DMS53 treated with DMSO at 0.1 percent for 48 hours (cell line): ENCODE measurements around the gene BHLHA9.

Source experiments
- DNase-seq: peaks from one replicate; lab custom pipeline; 2025; ENCODE audit not compliant: unreplicated experiment; lab: John Stamatoyannopoulos, UW

Gene BHLHA9

DNA sequence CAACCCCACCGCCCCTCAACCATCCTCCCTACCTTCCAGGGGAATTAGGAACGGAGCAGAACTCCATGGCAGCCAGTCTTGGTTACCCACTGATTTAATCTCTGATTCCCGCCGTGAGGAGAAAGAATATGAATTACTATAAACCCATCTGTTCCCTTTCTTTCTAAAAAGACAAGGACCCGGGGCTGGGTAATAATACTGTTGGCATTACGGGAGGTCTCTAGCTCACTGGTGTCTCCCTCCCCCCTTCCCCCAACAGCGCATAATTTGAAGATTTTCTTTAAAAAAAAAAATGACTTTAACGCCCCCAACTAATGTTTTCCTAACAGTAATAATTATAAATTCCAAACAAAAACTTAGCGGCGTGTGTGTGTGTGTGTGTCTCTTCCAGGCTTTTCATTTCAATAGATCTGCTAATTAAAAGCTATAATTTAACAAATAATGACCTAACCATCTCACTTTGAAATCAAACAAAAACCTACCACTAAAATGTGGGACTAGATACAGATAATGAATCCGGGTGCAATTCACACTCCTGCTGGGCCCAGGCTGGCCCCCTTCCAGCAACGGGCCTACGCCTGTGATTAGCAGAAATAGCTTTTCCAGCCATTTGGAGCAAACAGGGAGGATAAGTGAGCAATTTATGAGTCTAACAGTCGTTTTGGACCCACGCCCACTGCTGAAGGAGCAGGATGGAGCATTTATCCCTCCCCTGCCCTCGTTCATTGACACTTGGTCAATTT is 18.2 kb upstream of the BHLHA9 start:
- DNase-seq, result no peak

DNA sequence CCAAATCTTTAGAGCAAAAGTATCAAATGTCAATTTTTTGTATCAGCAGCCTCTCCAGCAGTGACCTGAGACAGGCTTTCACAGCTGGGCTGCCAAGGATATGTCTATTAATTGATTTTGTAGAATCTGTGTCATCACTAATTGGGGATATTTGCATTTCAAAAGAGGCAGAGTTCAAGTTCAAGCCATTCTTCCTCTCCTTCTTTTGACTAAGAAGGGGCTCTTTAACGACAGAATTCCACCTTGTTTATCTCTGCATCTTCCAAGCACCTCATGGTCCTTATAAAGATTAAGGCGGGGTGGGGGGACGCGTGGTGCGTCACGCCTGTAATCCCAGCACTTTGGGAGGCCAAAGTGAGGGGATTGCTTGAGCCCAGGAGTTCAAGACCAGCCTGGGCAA is 15.2 kb upstream of the BHLHA9 start:
- DNase-seq, result no peak

DNA sequence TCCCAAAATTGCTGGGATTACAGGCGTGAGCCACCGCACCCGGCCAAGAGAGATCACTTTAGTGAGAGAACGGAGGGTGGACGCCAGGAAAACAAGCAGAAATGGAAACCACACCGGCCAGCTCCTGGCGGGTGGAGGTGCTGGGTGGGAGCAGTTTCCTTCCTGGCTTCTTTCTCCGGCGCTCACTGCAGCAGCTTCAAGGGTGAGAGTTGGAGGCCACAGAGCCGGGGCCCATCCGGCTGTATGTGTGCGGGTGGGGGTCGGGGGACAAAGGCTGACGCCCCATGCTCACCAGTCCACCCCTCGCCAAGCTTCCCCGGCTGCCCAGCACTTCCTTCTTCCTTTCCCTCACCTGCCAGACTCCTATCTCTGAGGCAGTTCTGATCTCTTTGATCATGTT is 13.5 kb upstream of the BHLHA9 start:
- DNase-seq, result no peak

DNA sequence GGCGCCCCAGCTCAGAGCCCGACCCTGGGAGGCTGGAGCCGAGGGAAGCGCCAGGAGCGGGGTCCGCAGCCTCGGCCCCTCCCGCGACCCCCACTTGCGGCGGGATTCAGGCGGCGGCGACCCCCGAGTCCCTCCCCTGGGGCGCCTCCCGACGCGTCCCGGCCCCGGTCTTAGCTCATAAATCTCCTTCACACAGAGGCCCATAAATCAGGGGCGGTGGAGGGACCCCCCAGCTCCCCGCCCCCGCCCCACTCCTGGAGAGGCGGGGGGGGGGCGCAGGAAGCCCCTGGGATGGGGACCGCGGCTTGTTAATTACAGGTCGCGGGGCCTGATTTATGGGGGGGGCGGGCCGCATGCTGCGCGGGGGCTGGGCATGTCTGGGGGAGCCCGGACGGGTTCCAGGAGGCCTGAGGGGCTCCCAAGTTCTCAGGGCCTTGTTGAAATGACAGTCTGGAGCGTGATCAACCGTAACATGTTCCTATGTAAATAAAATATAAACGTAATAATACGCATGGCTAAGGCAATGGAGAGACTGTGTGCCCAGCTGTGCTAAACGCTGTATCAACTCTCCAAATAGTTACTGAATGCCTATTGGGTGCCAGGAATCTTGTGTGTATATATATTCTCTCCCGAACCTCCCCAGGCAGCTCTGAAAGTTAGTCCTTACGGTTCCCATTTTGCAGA is 10.0 kb upstream of the BHLHA9 start:
- no peak for DNase-seq

DNA sequence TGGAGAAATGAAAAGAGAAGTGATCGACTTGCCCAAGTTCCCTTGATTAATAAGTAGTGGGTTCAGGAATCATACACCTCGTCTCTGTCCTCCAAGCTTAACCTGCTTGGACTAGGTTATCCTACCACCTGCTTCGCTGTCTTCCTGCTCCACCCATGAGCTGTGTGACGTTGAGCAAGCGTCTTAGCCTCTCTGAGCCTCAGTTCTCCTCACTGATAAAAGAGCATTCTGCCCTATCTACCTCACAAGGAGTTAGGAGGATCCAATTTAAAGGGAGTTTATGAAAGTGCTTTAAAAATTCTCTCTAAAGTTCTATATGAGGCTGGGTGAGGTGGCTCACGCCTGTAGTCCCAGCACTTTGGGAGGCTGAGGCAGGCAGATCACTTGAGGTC is 9.5 kb upstream of the BHLHA9 start:
- DNase-seq, result no peak

DNA sequence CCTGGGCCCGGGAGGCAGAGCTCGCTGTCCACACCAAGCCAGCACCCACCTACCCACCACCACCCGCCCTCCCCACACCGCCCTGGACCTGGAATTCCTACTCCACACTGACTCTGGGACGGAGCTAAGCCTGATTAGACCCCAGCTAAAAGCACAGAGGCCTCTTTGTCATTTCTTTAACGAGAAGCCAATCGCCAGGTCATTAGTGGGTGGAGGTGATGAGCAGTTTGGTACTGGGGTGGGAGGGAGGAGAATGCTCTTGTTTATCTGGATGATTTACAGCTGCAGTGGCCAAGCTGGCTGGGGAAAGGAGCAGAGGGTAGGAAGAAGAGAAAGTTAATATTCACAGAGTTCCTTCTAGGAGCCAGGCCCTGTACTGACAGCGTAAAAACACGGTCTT is 6.0 kb upstream of the BHLHA9 start:
- no peak for DNase-seq

DNA sequence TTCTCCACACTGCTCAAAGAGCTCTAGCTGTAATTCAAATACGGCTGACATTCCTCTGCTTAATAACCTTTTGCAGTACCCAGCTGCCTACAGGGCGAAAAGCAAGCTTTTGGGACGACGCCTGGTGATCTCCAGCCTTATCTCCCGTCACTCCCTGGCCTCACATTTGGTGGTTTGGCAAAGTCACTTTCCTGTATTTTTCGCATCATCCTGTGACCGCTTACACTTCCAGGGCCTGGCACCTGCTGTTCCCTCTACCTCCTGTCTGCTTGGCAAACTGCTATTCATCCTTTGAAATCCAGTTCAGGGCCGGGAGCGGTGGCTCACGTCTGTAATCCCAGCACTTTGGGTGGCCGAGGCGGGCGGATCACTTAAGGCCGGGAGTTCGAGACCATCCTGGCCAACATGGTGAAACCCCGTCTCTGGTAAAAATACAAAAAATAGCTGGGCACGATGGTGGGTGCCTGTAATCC is 2.7 kb upstream of the BHLHA9 start:
- no peak for DNase-seq

DNA sequence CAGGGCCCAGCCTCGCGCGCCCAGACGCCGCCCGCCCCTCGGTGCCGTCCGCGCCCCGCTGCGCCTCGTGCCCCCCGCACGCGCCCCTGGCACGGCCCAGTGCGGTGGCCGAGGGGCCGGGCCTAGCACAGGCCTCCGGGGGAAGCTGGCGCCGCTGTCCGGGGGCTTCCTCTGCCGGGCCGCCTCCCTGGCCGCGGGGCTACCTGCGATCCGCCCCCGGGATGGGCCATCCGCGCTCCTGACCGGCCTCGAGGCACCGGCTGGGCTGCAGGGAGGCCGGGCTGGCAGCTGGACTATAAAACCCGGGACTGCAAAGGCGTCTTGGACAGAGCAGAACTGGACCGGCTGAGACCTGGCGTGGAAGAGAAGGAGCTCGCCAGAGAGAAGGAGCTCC is 783 bp downstream of the BHLHA9 start:
- DNase-seq, result no peak

DNA sequence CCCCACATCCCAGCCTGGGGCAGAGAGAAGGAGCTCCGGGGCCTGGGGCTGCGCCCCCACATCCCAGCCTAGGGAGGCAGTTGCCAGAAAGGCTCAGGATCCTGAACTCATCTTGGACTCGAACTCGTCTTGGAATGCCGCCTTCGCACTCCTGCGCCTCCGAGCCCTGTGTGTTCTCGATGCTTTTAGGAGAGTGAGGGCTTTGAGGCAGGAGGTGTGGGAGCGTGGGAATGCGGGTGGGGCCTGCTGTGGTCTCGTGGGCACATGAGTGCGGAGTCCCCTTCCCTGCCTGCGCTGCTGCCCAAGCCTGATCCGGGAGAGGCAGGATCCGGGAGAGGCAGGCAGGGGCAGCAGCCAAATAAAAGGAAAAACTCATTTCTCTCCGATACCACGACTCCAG is 1.2 kb downstream of the BHLHA9 start:
- no peak for DNase-seq

DNA sequence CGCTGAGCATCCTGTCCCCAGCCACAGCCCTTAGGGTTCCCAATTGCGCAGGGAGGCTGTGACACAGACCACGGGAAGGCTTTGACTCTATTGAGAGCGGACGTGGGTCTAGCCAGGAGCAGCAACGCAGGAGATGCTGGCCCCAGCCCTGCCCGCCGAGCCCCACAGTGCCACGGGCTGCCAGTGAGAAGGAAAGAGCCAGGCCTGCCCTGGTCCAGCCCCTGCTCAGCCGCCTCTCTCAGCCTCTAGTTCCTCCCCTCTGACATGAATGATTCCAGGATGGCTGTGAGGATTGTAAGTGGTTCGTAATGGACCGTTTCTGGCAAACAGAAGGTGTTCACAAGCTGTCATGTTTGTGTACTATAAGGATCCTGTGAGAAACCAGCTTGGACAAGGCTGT is 2.5 kb downstream of the BHLHA9 start:
- no peak for DNase-seq

DNA sequence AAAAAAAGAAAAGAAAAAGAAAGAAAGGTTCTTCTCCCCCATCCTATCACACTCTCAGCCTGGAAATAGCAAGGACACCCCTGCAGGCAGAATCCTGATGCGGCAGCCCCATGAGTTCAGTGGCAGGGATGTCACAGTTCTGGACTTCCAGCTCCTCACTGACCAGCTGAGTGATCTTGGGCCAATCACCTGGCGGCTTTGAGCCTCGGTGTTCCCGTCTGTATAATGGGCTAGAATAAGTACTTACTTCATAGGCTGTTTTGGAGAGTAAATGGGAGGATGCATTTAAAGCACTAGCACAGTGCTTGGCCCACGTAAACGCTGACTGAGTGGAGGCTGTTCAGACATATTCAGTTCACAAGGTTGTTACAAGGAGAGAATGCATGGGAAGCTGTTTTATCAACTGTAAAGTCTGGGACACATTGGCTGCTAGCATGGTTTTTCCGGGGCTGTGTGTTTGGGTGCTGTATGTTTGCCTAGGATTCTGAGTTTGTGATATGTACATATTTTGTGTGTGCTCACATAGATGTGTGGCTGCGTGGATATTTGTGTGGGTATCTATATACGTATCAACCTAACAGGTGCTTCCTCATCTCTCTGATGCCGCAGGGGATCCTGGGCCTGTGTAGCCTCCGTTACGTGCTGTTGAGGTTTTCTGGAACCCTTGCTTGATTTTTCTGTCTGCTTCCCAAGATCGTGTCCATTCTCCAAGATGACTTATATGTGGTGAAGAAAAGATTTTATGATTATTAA is 3.4 kb downstream of the BHLHA9 start:
- no peak for DNase-seq

DNA sequence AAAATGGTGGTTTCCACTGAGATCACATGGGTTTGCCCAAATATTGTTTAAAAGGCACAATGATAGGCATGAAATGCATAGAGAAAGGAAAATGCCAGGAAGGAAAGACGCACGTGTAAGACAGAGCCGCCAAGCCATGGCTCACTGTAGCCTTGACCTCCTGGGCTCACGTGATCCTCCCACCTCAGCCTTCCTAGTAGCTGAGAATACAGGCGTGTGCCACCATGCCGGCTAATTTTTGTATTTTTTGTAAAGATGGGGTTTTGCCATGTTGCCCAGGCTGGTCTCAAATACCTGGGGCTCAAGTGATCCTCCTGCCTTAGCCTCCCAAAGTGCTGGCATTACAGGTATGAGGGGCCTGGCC is 4.0 kb downstream of the BHLHA9 start:
- no peak for DNase-seq

DNA sequence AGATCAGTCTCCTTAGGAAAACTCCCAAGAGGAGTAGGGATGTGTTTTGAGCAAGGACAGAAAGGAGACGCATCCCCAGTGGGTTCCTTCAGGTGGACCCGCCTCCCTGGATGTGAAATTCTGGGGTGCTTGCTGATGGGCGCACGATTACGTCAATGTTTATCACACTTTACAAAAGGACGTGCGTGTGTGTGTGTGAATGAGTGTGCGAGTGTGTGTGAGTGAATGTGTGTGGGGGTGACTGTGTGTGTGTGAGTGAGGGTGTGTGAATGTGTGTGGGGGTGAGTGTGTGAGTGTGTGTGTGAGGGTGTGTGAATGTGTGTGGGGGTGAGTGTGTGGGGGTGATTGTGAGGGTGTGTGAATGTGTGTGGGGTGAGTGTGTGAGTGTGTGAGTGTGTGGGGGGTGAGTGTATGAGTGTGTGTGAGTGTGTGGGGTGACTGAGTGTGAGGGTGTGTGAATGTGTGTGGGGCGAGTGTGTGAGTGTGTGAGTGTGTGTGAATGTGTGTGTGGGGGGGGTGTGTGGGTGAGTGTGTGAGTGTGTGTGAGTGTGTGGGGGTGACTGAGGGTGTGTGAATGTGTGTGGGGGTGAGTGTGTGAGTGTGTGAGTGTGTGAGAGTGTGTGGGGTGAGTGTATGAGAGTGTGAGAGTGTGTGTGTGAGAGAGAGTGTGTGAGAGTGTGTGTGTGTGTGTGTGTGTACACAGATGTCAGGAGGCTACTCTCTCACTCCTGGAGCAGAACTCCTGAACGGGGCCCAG is 5.1 kb downstream of the BHLHA9 start:
- no peak for DNase-seq

DNA sequence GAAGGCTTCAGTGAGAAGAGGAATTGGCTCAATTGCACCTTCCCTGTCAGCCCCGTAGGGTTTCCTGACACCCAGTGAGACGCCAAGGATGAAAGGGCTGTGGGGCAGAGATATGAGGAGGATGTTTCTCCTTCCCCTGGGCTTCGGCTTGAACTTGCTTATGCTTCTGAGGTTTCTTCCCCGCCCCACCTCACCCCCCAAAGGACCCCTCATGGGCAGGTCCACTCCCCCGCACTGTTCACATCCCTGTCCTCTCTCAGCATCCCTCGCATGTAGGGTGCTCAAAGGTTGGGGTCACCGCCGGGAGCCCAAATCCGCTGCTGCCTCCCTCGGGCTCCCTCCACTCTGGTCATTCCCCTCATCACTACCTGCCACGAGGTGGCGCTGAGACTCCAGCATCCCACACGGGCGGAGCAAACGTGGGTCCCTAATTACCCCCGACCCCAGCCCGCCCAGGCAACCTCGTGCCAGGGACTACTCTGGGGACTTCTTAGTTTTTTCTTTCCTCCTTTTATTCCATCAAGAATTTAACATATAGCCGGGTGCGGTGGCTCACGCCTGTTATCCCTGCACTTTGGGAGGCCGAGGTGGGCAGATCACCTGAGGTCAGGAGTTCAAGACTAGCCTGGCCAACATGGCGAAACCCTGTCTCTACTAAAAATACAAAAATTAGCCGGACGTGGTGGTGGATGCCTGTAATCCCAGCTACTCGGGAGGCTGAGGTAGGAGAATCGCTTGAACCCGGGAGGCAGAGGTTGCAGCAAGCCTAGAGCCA is 5.9 kb downstream of the BHLHA9 start:
- no peak for DNase-seq

DNA sequence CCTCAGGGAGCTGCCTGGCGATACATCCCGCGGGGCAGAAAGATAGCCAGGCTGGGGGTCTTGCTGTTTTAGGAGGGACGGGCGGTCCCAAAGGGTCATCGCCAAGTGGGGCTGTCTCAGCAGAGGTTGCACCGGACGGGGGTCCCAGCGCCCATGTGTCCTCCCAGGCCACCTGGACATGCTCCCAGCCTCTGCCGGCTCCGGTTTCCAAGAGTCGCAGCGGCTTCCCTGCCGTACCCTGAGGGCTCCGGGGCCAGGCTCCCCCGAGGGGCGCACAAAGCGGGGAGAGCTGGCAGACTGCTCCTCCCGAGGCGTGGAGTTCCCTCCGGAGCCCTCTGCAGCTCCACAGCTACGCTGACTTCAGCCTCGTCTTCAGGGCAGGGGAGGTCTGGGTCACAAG is 10.4 kb downstream of the BHLHA9 start:
- no peak for DNase-seq

DNA sequence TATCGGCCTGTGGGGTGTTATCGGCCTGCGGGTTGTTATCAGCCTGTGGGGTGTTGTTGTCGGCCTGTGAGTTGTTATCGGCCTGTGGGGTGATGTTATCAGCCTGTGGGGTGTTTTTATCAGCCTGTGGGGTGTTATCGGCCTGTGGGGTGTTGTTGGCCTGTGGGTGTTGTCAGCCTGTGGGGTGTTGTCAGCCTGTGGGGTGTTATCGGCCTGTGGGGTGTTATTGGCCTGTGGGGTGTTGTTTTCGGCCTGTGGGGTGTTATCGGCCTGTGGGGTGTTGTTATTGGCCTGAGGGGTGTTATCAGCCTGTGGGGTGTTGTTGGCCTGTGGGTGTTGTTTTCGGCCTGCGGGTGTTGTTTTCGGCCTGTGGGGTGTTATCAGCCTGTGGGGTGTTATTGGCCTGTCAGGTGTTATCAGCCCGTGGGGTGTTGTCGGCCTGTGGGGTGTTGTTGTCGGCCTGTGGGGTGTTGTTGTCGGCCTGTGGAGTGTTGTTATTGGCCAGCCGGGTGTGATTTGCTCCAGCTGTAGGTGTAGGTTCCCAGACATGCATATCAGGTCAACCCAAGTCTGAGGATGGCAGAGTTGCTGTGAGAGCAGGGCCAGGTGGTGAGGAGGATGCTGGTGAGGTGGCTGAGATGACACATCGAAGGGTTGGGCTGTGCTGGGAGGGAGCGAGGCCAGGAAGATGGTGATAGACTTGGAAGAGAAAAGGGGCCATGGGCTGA is 16.3 kb downstream of the BHLHA9 start:
- no peak for DNase-seq

DNA sequence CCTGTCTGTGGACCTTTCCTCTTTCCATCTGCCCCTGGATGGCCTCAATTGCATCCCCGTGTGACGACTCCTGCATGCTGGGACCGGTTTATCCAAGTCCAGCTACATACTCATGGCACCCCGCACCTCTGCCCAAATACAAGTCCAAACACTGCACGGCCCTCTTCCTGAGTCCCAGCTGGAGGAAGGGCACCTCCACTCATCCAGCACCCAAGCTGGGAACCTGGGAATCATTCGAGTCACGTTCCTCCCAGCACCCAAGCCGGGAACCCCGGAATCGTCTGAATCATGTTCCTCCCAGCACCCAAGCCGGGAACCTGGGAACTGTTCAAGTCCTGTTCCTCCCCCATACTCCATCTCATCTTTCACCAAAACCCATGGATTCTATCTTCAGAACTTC is 19.5 kb downstream of the BHLHA9 start:
- DNase-seq, result no peak

DNA sequence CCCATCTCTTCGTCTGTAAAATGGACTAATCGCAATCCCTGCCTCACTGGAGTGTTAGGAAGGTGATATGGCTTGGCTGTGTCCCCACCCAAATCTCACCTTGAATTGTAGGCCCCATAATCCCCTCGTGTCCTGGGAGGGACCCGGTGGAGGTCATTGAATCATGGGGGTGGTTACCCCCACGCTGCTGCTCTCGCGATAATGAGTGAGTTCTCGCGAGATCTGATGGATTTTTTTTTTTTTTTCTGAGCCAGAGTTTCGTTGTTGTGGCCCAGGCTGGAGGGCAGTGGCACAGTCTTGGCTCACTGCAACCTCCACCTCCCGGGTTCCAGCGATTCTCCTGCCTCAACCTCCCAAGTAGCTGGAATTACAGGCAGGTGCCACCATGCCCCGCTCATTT is 20.4 kb downstream of the BHLHA9 start:
- DNase-seq, result no peak

DNA sequence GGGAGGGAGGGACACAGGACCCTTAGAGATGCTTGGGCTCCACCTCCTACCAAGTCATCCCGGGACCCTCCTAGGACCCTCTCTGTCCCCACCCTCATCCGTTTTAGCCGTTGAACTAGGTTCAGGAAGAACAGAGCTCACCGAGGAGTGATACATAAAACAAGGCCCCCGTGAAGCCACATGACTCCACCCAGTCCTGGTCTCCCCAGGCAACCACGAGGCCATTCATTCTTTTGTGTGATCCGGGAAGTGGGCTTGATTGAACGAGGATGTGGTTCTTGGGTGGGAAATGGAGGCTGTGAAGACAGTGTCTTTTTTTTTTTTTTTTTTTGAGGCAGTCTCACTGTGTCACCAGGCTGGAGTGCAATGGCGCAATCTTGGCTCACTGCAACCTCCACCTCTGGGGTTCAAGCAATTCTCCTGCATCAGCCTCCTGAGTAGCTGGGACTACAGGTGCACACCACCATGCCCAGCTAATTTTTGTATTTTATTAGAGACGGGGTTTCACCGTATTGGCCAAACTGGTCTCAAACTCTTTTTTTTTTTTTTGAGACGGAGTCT is 24.0 kb downstream of the BHLHA9 start:
- DNase-seq, result no peak

DNA sequence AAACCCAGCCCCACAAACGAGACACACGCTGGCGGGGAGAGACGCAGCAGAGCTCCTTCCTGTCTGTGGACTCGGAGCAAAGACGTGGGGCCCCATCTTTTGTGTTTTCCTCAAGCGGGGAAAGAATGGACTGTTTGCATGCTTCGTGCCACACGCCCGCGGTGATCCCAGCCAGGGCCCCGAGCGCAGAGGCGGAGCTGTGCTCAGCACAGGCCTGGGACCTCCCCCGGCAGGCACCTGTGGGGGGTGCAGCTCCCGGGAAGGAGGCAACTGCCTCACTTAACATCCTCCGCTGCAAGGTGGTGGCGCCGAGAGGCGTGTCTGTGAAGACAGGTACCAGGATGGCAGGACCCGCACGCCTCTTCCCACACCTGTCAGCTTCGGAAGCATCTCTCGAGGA is 28.4 kb downstream of the BHLHA9 start:
- no peak for DNase-seq
